Activated T-cell treated with anti-CD3 and anti-CD28 coated beads, Interleukin-2, amount 50 U/mL, for 48 hours (primary cell): ENCODE data around the gene SCAMP1.
"Not testable (repeated sequence)": the region's sequence is repeated elsewhere in the genome, so short reads cannot be mapped to it uniquely, and the experiment has no call there.

Experiments
- DNase-seq, 2 experiments: peaks; one replicate each; pipeline ENCODE4 v3.0.0-alpha.2; 2020

SCAMP1 gene

DNA sequence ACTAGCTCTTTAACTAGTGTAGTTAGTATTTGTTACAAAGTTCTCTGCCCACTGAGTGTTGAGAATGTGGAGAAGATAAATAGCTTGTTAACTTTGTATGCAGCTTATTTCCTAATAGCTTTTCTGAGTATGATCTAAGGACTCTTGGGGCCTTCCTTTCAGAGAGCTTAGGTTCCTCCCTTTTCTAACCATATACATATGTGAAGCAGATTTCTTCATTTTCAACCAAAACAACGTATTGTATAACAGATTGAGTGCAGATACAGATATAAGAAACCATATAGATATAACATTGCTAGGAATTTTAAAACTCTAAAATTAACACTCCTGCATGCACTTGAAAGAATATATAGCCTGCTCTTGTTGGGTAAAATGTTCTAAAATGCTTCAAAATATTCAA, 70.4 kb downstream of the SCAMP1 start:
- no peak for DNase-seq

GRCh38 chr5:78433972-78434371, 73.6 kb downstream of the SCAMP1 start:
- no peak for DNase-seq

DNA sequence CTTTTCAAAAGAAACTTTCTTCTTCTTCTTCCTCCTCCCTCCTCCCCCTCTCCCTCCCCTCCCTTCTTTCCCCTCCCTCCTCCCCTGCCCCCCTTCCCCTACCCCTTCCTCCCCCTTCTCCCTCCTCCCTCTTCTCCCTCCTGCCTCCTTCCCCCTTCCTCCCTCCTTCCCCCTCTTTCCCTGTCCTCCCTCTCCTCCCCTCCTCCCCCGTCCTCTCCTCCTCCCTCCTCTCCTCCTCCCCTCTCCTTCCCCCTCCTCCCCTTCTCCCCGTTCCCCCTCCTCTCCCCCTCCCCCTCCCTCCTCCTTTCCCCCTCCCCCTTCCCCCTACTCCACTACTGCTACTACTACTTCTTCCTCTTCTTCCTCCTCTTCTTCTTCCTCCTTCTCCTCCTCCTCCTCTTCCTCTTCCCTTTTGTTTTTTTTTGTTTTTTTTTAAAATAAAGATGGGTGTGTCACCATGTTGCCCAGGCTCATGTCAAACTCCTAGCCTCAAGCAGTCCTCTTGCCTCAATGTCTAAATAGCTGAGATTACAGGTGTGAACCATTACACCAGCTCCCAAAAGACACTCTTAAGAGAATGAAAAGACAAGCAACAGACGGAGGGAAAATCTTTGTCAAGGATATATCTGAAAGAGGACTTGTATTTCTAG, 87.5 kb downstream of the SCAMP1 start:
- no peak for DNase-seq

DNA sequence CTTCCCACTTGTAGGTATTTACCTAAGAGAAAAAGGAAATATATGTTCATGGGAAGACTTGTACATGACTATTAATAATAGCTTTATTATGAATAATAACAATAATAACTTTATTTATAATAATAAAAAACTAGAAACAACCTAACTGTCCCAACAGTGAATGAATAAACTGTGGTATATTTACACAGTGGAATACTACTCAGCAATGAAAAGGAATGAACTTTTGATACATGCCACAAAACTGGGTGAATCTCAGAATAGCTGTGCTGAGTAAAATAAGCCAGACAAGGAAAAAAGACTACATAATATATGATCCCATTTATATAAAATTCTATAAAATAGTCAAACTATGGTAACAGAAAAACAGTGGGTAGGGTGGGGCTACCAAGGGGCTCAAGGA, 88.7 kb downstream of the SCAMP1 start:
- no peak for DNase-seq

DNA sequence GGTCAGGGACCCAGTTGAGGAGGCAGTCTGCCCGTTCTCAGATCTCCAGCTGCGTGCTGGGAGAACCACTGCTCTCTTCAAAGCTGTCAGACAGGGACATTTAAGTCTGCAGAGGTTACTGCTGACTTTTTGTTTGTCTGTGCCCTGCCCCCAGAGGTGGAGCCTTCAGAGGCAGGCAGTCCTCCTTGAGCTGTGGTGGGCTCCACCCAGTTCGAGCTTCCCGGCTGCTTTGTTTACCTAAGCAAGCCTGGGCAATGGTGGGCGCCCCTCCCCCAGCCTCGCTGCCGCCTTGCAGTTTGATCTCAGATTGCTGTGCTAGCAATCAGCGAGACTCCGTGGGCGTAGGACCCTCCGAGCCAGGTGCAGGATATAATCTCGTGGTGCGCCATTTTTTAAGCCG, 97.1 kb downstream of the SCAMP1 start:
- DNase-seq: not testable (repeated sequence)

- no peak for DNase-seq
Observed at GRCh38 chr5:78458843-78459242, 98.4 kb downstream of the SCAMP1 start.

- no peak for DNase-seq
Observed at GRCh38 chr5:78467140-78467539, 106.7 kb downstream of the SCAMP1 start.

DNA sequence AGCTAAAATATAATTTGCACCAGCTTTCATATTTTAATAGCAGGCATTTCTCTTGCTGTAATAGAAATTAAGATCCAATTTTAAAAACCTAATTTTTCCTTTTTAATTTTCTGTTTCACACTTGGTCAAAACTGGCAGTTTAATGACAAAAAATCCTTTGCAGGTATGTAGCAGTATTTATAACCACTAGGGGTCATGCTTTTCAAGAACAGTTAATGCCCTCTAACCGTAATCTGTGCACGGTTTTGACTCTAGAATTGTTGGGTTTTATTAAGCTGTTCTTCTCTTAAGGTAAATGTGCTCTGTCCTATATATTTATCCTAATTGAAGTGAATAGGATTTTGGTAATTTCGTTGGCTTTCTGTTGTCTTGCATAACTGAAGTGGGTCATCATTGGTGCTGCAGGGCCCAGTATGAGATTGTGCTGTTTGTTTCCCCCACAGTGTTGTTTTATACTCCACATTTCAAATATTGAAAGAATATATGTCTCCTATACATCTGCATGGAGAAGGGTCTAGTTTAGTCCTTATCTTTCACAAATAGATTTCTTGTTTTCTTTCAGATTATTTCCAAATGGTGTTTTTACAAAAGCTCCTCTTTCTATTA, 107.4 kb downstream of the SCAMP1 start:
- no peak for DNase-seq

- DNase-seq: no peak
Observed at GRCh38 chr5:78471896-78472295, 111.5 kb downstream of the SCAMP1 start.

DNA sequence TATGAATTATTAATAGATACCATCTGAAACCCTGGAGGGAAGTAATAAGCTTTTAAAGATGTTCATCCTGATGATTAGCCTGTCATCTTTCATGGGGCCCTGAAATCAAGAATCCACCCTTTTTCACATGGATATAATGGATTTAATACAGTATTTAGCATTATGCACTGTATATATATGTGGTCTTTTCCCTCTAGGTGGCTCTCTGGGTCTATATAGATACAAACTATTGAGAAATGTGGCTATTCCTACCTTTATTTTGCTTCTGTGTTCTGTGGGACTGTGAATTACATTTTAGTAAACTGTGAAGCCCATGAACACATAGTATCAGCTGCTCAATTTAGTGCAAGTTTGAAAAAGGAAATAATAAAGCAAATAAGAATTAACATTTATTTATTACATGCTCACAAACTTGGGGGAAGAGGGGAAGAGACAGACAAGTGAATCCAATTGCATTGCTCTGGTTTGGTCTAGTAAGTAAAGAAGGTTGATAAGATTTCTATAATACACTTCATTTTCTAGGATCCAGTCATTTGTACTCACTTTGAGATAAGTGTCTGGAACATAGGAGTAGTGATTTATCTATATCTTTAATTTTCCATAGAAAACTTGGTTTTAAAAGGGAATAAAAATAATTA, 112.2 kb downstream of the SCAMP1 start:
- DNase-seq: no peak

GRCh38 chr5:78473751-78474150, 113.3 kb downstream of the SCAMP1 start:
- DNase-seq: no peak

- no peak for DNase-seq
Observed at GRCh38 chr5:78475370-78475769, 115.0 kb downstream of the SCAMP1 start.

DNA sequence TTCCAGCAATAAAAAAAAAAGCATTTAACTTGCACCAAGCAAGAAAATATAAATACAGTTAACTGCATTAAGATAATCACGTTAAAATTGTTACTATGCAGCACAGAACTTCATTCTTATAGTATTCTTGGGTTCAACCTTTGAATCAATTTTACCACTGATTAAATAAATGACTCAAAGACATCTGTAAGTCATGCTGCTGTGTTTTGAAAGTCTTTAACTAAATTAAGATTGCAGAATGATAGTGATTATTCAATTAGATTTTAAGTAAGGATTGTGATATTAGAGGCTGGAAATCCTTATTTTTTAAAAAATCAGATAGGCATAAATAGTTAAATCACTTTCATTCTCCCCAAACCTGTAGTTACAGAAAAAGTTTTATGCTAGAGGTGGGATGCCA, 116.4 kb downstream of the SCAMP1 start:
- DNase-seq: no peak

GRCh38 chr5:78482948-78483347, 122.5 kb downstream of the SCAMP1 start:
- no peak for DNase-seq

GRCh38 chr5:78483809-78484521, 123.5 kb downstream of the SCAMP1 start:
- DNase-seq: no peak

DNA sequence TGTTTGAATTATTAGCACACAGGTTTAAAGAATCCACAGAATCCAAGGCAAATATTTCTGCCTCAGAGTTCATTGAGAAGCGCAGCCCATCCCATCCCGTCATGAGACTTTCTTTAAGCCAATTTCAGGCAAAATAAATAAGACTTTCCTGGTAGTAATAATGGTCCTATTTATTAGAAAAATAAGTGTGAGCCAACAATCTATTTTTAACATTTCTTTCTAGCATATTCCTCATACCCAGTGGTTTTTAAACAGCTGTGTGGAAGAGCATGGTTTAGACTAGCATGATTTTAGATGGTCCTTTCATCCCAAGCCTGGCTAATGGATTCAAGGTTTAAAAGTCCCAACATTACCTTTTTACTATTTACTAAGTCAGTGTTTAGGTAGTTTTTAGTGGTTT, 125.8 kb downstream of the SCAMP1 start:
- no peak for DNase-seq

DNA sequence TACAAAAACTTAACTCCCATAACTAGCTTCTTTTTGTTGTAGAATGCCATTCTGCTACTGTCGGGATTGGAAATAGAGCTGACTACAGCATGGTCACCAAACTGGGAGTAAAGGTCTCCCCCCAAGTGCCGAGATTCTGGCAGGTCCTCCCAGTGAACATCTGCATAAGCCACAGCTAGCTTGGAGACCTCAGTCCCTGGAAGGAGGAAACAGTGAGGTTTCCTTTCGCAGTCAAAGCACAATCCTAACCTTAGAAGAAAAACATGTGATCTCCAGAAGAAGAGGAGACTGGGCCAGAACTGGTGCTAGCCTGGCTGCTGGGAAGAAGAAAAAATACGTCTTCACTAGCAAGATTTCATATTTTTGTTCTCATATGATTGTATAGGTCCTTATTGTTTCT, 127.4 kb downstream of the SCAMP1 start:
- DNase-seq: no peak

DNA sequence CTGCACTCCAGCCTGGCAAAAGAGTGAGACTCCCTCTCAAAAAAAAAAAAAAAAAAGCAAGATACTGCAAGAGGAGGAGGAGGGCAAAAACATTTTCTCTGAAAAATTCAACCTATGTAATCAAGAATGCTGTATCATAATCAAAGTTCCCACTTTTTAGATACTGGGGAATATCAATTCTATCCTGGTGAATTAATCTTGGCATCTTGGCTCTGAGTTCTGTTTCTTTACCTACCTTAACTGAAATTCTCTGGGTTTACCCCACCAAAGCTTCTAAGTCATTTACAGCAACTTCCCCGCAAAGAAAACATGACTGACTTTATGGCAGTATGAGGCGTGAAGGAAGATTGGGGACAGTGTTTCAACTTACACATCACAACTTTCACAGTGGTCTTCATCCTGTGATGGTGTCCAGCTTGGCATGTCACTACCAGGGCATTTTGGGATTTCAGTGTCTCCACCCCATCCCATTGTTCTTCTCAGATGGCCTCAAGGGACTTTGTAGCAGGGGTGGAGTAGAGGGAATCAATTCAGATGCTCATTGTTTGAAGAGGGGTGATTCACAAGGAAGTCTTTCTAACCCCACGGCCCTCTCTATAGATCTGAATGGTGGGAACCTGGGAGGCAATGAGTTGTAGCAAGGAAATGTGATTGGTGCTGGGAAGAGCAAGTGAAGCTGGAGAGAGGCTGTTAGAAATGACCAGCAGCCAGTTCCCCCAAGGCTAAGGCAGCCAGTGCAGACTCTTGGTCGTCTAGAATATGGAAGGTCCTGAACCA, 130.5 kb downstream of the SCAMP1 start:
- no peak for DNase-seq

DNA sequence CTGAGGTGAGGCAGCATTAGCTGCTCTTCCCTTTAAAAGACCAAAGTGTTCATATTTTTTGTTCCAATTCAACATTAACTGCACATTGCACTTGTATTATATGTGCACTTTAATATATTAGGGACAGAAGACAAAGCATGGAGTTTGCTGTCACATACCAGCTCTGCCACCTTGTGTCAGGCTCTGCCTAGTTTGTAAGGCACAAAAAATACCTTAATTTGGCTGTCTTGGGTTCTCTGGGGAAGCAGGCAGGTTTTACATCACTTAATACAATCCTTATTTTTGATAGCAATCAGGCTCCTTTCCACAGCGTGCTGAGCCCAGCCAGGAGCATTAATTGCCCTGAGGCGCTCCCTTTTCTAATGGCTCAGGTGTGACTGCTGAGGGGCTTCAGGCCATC, 131.8 kb downstream of the SCAMP1 start:
- DNase-seq: no peak

GRCh38 chr5:78492650-78493049, 132.2 kb downstream of the SCAMP1 start:
- DNase-seq: no peak

DNA sequence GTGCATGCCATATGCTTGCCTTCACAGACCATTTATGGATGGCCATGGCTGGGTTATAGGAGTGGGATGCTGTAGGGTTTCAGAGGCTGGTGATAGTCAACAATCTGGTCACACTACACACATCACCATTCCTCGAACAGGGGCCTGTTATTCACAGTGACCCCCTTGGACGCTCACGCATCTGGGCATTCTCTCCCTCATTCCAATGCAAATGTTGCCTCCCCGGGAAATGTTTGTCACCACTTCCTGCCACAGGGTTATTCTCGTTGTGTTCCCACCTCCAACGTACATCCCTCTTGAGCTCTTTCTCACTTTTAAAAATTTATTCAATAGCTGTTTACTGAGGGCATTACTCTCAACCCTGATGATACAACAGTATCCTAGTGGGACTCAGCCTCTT, 135.4 kb downstream of the SCAMP1 start:
- DNase-seq: no peak

DNA sequence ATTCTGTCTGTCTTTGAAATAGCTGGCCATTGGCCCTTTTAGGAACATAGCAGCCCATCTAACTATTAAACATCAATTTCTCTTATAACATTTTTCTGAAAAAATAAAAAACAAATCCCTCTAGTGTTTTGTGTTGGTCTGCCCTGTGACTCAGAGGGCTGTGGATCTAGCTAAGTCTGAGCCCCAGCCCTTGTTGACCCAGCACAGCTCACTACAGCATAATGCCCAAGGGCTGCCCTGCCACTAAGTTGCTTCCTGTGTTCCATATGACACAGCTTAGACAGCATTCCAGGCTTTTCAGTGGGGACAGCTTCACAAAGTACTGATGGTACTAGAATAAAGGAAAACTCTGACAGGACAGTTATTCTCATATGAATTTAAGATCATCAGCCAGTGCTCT, 136.0 kb downstream of the SCAMP1 start:
- DNase-seq: no peak
